ENCODE measurements around the gene MYBPHL. TPM values are rescaled to one million over a fixed set of nuclear protein-coding genes. Genes with fewer than 3 reads are reported as not detected.
"Not testable (repeated sequence)": the region's sequence is repeated elsewhere in the genome, so short reads cannot be mapped to it uniquely, and the experiment has no call there.

MYBPHL gene
- total RNA-seq, 1 experiment from 2014 or later = 1.1 TPM

DNA sequence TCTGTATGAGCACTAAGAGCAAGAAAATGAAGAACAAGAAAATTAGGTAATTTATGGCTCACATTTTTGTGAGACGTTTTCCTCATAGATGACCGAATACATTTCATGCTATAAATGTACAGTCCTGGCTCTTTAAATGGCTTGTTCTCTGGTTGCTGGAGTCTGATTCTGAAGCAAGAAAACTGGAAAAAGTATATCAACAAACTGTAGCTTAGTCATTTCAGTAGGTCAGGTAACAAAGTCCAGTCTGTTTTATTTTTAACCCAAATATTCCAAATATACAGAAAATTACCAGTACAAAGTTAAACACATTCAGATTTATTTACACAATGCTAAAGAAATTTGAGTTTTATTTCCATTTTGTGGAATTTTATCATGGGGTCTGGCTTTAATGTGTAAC, 2.5 kb upstream of the MYBPHL start:
- Mint-ChIP-seq H3K9me3 (ENCODE audit: unreplicated experiment) (no peaks in the 10 kb centered on the region), H3K27me3 (ENCODE audit: insufficient read depth, unreplicated experiment) (no peaks in the 10 kb centered on the region), H3K36me3 (ENCODE audit: insufficient read depth, unreplicated experiment) (peaks cover 4% of the 10 kb centered on the region), H3K4me3 (ENCODE audit: unreplicated experiment) (no peak overlapping the region), H3K4me1 (ENCODE audit: insufficient read depth, unreplicated experiment) (peaks cover 10% of the 10 kb centered on the region), H3K27ac (ENCODE audit: low read depth, unreplicated experiment) (no peak overlapping the region)
- DNase-seq (ENCODE audit: unreplicated experiment) = no peak
- no peak for TF ChIP-seq CTCF (IDR thresholded peaks at IDR 0.05; ENCODE audit: unreplicated experiment)
- no TSS peak for BruUV-seq (replicated peaks)
- ChIA-PET POLR2A (no interaction called here), CTCF (no interaction called here)
- intact Hi-C loops (cut with micrococcal nuclease) = no loop called here

DNA sequence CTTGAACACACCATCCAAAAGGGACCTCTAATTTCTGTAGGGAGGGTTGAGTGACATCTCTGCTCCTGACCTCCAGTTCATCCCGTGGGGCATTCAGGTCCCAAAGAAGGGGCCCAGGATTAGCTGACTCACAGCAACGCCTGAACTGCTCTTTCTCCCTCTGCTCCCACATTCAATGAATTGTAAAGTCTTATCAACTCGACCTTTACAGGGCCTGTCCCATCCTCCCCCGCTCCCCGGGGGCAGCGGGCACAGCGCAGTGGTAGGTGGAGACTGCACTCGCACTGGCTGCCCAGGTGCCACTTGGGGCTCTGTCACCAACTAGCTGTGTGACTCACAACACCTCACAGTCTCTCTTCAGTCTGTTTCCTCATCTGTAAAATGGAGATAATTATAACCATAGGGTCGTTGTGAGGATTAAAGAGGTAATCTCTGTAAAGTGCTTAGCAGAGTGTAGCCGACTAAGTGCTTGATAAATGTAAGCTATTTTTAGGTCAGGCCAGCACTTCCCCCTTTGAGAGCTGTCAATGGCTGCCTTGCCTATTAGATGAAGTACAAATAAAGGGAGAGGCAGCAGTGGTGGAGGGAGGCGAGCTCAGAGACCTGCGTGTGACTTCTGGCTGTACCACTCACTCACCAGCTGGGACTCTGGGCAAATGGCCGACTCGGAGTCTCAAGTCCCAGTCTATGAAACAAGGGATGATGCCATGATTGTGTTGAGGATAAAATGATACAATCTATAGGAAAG, 637 bp upstream of the MYBPHL start:
- no peak overlapping the region for H3K4me3 Mint-ChIP-seq (ENCODE audit: unreplicated experiment)
- intact Hi-C loops (cut with micrococcal nuclease) = no loop called here
- H3K4me1 Mint-ChIP-seq (ENCODE audit: insufficient read depth, unreplicated experiment) = peaks cover under 1% of the 10 kb centered on the region
- no peaks in the 10 kb centered on the region for H3K9me3 Mint-ChIP-seq (ENCODE audit: unreplicated experiment)
- CTCF ChIA-PET = interaction anchor here (1.1 kb wide), 1 partner anchor 91 kb away, joined by 4 read pairs; no protein-coding TSS in a partner anchor
- TF ChIP-seq CTCF (IDR thresholded peaks at IDR 0.05; ENCODE audit: unreplicated experiment) = no peak
- H3K36me3 Mint-ChIP-seq (ENCODE audit: insufficient read depth, unreplicated experiment) = peaks cover 4% of the 10 kb centered on the region
- no TSS peak for BruUV-seq (replicated peaks)
- H3K27ac Mint-ChIP-seq (ENCODE audit: low read depth, unreplicated experiment) = no peak overlapping the region
- POLR2A ChIA-PET = no interaction called here
- H3K27me3 Mint-ChIP-seq (ENCODE audit: insufficient read depth, unreplicated experiment) = no peaks in the 10 kb centered on the region
- DNase-seq (ENCODE audit: unreplicated experiment) = no peak

DNA sequence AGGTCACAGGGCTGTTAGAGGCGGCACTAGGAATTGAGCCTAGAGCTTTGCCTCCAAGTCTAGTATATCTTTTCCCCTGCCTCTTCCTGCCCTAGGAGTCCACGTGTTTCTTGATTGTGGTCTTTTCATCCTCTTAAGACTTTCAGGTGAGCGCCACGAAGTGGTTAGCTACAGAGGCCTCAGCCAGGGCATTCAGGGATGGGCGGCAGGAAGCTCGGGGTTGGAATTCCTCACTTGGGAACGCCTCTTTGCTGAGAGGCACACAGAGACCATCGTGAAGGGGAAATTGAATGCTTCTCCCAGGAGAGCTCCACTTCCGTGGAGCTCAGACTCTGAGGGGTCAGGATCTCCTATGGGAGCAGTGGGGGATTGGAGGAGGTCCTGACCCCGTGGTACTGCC, 820 bp downstream of the MYBPHL start:
- POLR2A ChIA-PET; H3K27ac Mint-ChIP-seq (ENCODE audit: low read depth, unreplicated experiment); H3K9me3 Mint-ChIP-seq (ENCODE audit: unreplicated experiment); H3K27me3 Mint-ChIP-seq (ENCODE audit: insufficient read depth, unreplicated experiment); intact Hi-C loops (cut with micrococcal nuclease); H3K4me3 Mint-ChIP-seq (ENCODE audit: unreplicated experiment); BruUV-seq (replicated peaks); H3K36me3 Mint-ChIP-seq (ENCODE audit: insufficient read depth, unreplicated experiment); DNase-seq (ENCODE audit: unreplicated experiment); H3K4me1 Mint-ChIP-seq (ENCODE audit: insufficient read depth, unreplicated experiment): not testable (repeated sequence)
- CTCF ChIA-PET = interaction anchor here (1.9 kb wide), 1 partner anchor 29 kb away, joined by 7 read pairs; no protein-coding TSS in a partner anchor

DNA sequence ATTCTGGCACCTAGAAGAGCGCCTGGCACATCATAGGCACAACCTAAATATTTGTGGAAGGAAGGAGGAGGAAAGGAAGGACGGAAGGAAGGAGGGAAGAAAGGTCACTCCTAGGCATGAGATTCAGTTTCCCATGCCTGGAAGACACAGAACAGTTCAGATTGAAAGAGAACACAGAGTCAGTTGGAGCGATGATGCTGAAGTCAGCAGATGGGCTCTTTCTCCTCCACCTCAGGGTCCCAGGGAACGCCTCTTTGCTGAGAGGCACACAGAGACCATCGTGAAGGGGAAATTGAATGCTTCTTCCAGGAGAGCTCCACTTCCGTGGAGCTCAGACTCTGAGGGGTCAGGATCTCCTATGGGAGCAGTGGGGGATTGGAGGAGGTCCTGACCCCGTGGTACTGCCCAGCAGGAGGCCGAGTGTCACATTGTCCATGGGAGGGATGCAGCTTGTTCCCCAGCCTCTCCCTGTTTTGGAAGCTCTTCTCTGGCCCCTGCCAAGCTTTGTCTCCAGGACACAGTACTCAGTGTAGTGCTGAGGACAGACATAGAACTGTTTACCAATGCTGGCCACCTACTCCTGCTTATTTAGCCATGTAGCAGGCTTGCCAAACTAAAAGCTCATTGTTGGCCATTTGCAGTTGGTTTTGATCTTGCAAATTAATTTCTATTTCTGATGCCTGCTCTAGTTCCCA, 2.4 kb downstream of the MYBPHL start:
- Mint-ChIP-seq H3K27me3 (ENCODE audit: insufficient read depth, unreplicated experiment) (no peaks in the 10 kb centered on the region), H3K36me3 (ENCODE audit: insufficient read depth, unreplicated experiment) (no peaks in the 10 kb centered on the region), H3K9me3 (ENCODE audit: unreplicated experiment) (no peaks in the 10 kb centered on the region), H3K4me3 (ENCODE audit: unreplicated experiment) (no peak overlapping the region), H3K27ac (ENCODE audit: low read depth, unreplicated experiment) (no peak overlapping the region), H3K4me1 (ENCODE audit: insufficient read depth, unreplicated experiment) (peaks cover 4% of the 10 kb centered on the region)
- POLR2A ChIA-PET = interaction anchor here (0.6 kb wide), 2 partner anchors 17 to 35 kb away, joined by 3 to 4 read pairs; no protein-coding TSS in a partner anchor
- intact Hi-C loops (cut with micrococcal nuclease) = no loop called here
- no peak for DNase-seq (ENCODE audit: unreplicated experiment)
- TF ChIP-seq CTCF (IDR thresholded peaks at IDR 0.05; ENCODE audit: unreplicated experiment) = no peak
- CTCF ChIA-PET = interaction anchor here (1.2 to 1.9 kb wide), 2 partner anchors 11 to 28 kb away, joined by 4 to 7 read pairs; no protein-coding TSS in a partner anchor
- BruUV-seq (replicated peaks) = no TSS peak
